Fibroblast of pulmonary artery (primary cell): ENCODE measurements around the gene RNF220.

Source experiments
- DNase-seq: peaks from one replicate; pipeline ENCODE4 v3.0.0-alpha.2; 2010; ENCODE audit warnings: low read depth
- H3K4me3 ChIP-seq: replicated peaks from 2 replicates; pipeline ENCODE4 v1.5.1; 2011; ENCODE audit warnings: low read depth, mild to moderate bottlenecking, control low read depth, low read length, moderate library complexity
- CTCF ChIP-seq: IDR thresholded peaks from 2 replicates; pipeline ENCODE4 v1.5.1; 2011; ENCODE audit warnings: mild to moderate bottlenecking, control low read depth, low read length, inconsistent platforms; ENCODE audit errors: missing control alignments

RNF220 gene

GRCh38 chr1:44433209-44433608, 28.2 kb downstream of the RNF220 start:
- TF ChIP-seq CTCF: no peak
- no peak overlapping the region for H3K4me3 ChIP-seq
- DNase-seq: peak; percentile 26

GRCh38 chr1:44436401-44437106, 31.5 kb downstream of the RNF220 start:
- DNase-seq: no peak
- H3K4me3 ChIP-seq: no peak overlapping the region
- no peak for TF ChIP-seq CTCF

- no peak overlapping the region for H3K4me3 ChIP-seq
- TF ChIP-seq CTCF: no peak
- no peak for DNase-seq
These were observed 32.2 kb downstream of the RNF220 start for GRCh38 chr1:44437107-44437716.

- TF ChIP-seq CTCF: no peak
- DNase-seq: no peak
- H3K4me3 ChIP-seq: no peak overlapping the region
These were observed 37.7 kb downstream of the RNF220 start for GRCh38 chr1:44442791-44443190.

- no peak for DNase-seq
- no peak for TF ChIP-seq CTCF
- no peak overlapping the region for H3K4me3 ChIP-seq
These were observed 42.2 kb downstream of the RNF220 start for GRCh38 chr1:44447051-44447810.

- no peak overlapping the region for H3K4me3 ChIP-seq
- DNase-seq: peak; percentile 6
- TF ChIP-seq CTCF: no peak
These were observed 48.8 kb downstream of the RNF220 start for GRCh38 chr1:44453798-44454349.
